H1 (cell line): ENCODE data around the gene GPC6. TPM values are rescaled to one million over a fixed set of nuclear protein-coding genes. Genes with fewer than 3 reads are reported as not detected.

Source experiments
- RXRA ChIP-seq: IDR thresholded peaks from 2 replicates; pipeline ENCODE4 v1.6.1; 2011; ENCODE audit warnings: low read depth, mild to moderate bottlenecking, low read length, moderate library complexity; ENCODE audit not compliant: insufficient read depth
- SIRT6 ChIP-seq: IDR thresholded peaks from one replicate; pipeline ENCODE4 v1.7.1; 2012; ENCODE audit warnings: low read length, inconsistent platforms
- polyA plus RNA-seq, 7 experiments: library from polyadenylated mRNA; depleted of rRNA in 3 of 7; stranded (reverse) in 5 of 7; unstranded in 2 of 7; fragments of >200 nt in 5 of 7; fragments of 200-250 nt in 2 of 7; gene quantifications; 1 replicate in 5 of 7; 2 replicates in 1 of 7; 4 replicates in 1 of 7; pipeline versions ENCODE4 v1.2.1 to v1.2.3, GENCODE V29; 2011 to 2013; ENCODE audit warnings: missing spikeins in 2 of 7, mixed read lengths in 2 of 7
- total RNA-seq: library from RNA; stranded (reverse); fragmentation: NEBNext Ultra II Directional; extraction: Animal tissue kit (Norgen Biotek cat#: 25700); gene quantifications from 2 replicates; pipeline ENCODE4 v1.2.1, GENCODE V29; 2021

GPC6 gene
- total and polyA plus RNA-seq, 2 of the 8 experiments (the other 6 are each of a cell fraction or from before 2014, with no cell fraction given): 5.4 to 12.0 TPM

GRCh38 chr13:93716623-93717022, 490.0 kb downstream of the GPC6 start (continued):
- TF ChIP-seq RXRA (no peak), SIRT6 (no peak)
